B cell (primary cell): Measurements from ENCODE around the gene ARPC4. TPM values are rescaled to one million over a fixed set of nuclear protein-coding genes. Genes with fewer than 3 reads are reported as not detected.

Experiments
- ATAC-seq: fragments of 200-7000 bp; cut with Tn5 transposase; one replicate; pipeline ENCODE4 v1.10.0; 2021; ENCODE audit warnings: low read depth, mild to moderate bottlenecking, moderate number of reproducible peaks, moderate library complexity
- CTCF ChIA-PET: fragments of 350-600 bp; sonication (Branson Sonifier 250); formaldehyde crosslinking; loops from one replicate; lab custom pipeline; 2021; ENCODE audit warnings: antibody characterized with exemption, inconsistent platforms; lab: Charles Lee
- POLR2A ChIA-PET: fragments of 350-600 bp; sonication (Branson Sonifier 250); formaldehyde crosslinking; loops from one replicate; lab custom pipeline; 2021; ENCODE audit warnings: antibody characterized with exemption; lab: Charles Lee
- DNase-seq: peaks from one replicate; pipeline ENCODE4 v3.0.0; 2013
- H2AFZ ChIP-seq: 2 replicates; pipeline ENCODE4 v1.6.1; 2012; ENCODE audit warnings: mild to moderate bottlenecking, low read depth, low read length; ENCODE audit not compliant: insufficient read depth, poor library complexity, severe bottlenecking
- H3K27ac ChIP-seq, 2 donors: 1 replicate in 1 of 2; 2 replicates in 1 of 2; pipeline ENCODE4 v1.5.1; 2012 to 2013; ENCODE audit warnings: low read length in 2 of 2, mild to moderate bottlenecking in 2 of 2, moderate library complexity in 1 of 2
- H3K27me3 ChIP-seq, 4 experiments: fragments of 200-600 bp in 1 of 4; sonication (generic) in 1 of 4; replicated peaks in 1 of 4; 1 replicate in 2 of 4; 2 replicates in 2 of 4; pipeline versions ENCODE4 v1.6.1 to v1.7.0; 2013 to 2016; ENCODE audit warnings: low read length in 3 of 4, mild to moderate bottlenecking in 2 of 4, mixed read lengths in 1 of 4, moderate library complexity in 1 of 4; ENCODE audit not compliant: insufficient read depth in 4 of 4, control insufficient read depth in 3 of 4; ENCODE audit errors: control extremely low read depth in 1 of 4
- H3K36me3 ChIP-seq, 2 experiments: replicated peaks in 1 of 2; 1 replicate in 1 of 2; 2 replicates in 1 of 2; pipeline versions ENCODE4 v1.6.1 to v1.7.1; 2013; ENCODE audit warnings: low read length in 1 of 2; ENCODE audit not compliant: insufficient read depth in 2 of 2, control insufficient read depth in 1 of 2; ENCODE audit errors: control extremely low read depth in 1 of 2, extremely low read depth in 1 of 2
- H3K4me1 ChIP-seq, 2 donors: fragments of 200-600 bp in 1 of 2; sonication (generic) in 1 of 2; 1 replicate in 1 of 2; 2 replicates in 1 of 2; pipeline versions ENCODE4 v1.5.1 to v1.6.1; 2013 to 2017; ENCODE audit warnings: low read length in 2 of 2; ENCODE audit not compliant: control insufficient read depth in 2 of 2, insufficient read depth in 2 of 2
- H3K4me2 ChIP-seq: replicated peaks from 2 replicates; pipeline ENCODE3; 2012; ENCODE audit warnings: mild to moderate bottlenecking, low read depth, low read length; ENCODE audit not compliant: poor library complexity, severe bottlenecking
- H3K4me3 ChIP-seq, 5 experiments: fragments of 200-600 bp in 1 of 5; sonication (generic) in 1 of 5; 1 replicate in 3 of 5; 2 replicates in 2 of 5; pipeline versions ENCODE4 v1.5.1 to v1.7.0; 2011 to 2016; ENCODE audit warnings: low read length in 4 of 5, mild to moderate bottlenecking in 4 of 5, low read depth in 2 of 5, control low read depth in 1 of 5, moderate library complexity in 1 of 5; ENCODE audit not compliant: insufficient read depth in 1 of 5; ENCODE audit errors: control extremely low read depth in 1 of 5, extremely low read depth in 1 of 5
- H3K79me2 ChIP-seq: fragments of 200-600 bp; sonication (generic); one replicate; pipeline ENCODE4 v1.6.0; 2016; ENCODE audit warnings: low read length; ENCODE audit not compliant: control insufficient read depth, insufficient read depth
- H3K9ac ChIP-seq: fragments of 200-600 bp; sonication (generic); 2 replicates; pipeline ENCODE4 v1.6.1; 2017; ENCODE audit warnings: mild to moderate bottlenecking, low read length, moderate library complexity
- H3K9me3 ChIP-seq, 3 donors: one replicate each; pipeline versions ENCODE4 v1.6.1 to v1.7.1; 2013; ENCODE audit warnings: low read length in 2 of 3; ENCODE audit not compliant: control insufficient read depth in 2 of 3, insufficient read depth in 1 of 3; ENCODE audit errors: control extremely low read depth in 1 of 3
- H4K20me1 ChIP-seq: 2 replicates; pipeline ENCODE4 v1.6.0; 2012; ENCODE audit warnings: mild to moderate bottlenecking, low read length; ENCODE audit not compliant: insufficient read depth, control insufficient read depth, poor library complexity, severe bottlenecking
- H3K27ac Mint-ChIP-seq: one replicate; pipeline ENCODE4 v1.8.0; 2021; ENCODE audit warnings: mixed read lengths
- H3K27me3 Mint-ChIP-seq: one replicate; pipeline ENCODE4 v1.8.0; 2021; ENCODE audit warnings: mixed read lengths
- H3K4me1 Mint-ChIP-seq: one replicate; pipeline ENCODE4 v1.8.0; 2021; ENCODE audit warnings: mixed read lengths
- H3K4me3 Mint-ChIP-seq: one replicate; pipeline ENCODE4 v1.8.0; 2021; ENCODE audit warnings: mixed read lengths
- H3K9me3 Mint-ChIP-seq: one replicate; pipeline ENCODE4 v1.8.0; 2022; ENCODE audit warnings: mixed read lengths; ENCODE audit not compliant: insufficient read depth
- CTCF ChIP-seq: fragments of 200-600 bp; IDR thresholded peaks from one replicate; pipeline ENCODE4 v1.8.0; 2022; ENCODE audit warnings: antibody characterized with exemption, mild to moderate bottlenecking
- EZH2 ChIP-seq: IDR thresholded peaks from 2 replicates; pipeline ENCODE4 v1.6.1; 2012; ENCODE audit warnings: borderline replicate concordance, low read depth, mild to moderate bottlenecking, moderate library complexity, low read length; ENCODE audit not compliant: insufficient read depth, poor library complexity, severe bottlenecking
- WGBS: methylation state at CpG from one replicate; pipeline ENCODE4 v1.1.5; 2013; ENCODE audit warnings: missing lambda C conversion rate; ENCODE audit not compliant: insufficient coverage; 5-methylcytosine and 5-hydroxymethylcytosine counted together
- intact Hi-C: fragments of 100-400 bp; cut with micrococcal nuclease; formaldehyde crosslinking; loops from one replicate; pipeline ENCODE4 v1.10.0; 2022
- polyA plus RNA-seq: library from polyadenylated mRNA; depleted of rRNA; stranded (reverse); fragments of >200 nt; gene quantifications from 2 replicates; pipeline ENCODE4 v1.2.3, GENCODE V29; 2012
- total RNA-seq, 2 donors: library from RNA; stranded (reverse); fragments of 120-200 nt in 1 of 2; gene quantifications; 1 replicate in 1 of 2; 2 replicates in 1 of 2; pipeline versions ENCODE4 v1.2.3 to v1.2.4, GENCODE V29; 2013 to 2022

ARPC4 gene
- total and polyA plus RNA-seq, 2 donors (not counting 1 experiment from before 2014, with no cell fraction given), result 110 to 174 TPM

DNA sequence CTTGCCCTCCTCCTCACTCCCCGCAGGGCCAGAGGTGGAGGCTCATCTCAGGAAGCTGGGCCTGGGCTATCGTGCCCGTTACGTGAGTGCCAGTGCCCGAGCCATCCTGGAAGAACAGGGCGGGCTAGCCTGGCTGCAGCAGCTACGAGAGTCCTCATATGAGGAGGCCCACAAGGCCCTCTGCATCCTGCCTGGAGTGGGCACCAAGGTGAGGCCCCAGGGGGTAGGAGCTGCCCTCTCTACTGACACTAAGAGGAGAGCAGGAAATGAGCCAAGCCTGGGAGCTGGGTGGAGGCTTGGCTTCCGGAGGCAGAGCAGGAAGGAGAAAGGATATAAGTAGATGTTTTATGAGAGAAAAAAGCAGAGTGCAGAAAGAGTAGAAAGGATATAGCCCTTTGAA is 38.2 kb upstream of the ARPC4 start:
- Histone ChIP-seq H3K27me3 (no peaks in the 10 kb centered on the region), H3K9ac (no peak overlapping the region), H3K36me3 (peaks cover 4 to 59% of the 10 kb centered on the region in 2 experiments), H3K27ac (no peak overlapping the region), H3K4me3 (no peak overlapping the region), H4K20me1 (peaks cover 13% of the 10 kb centered on the region), H2AFZ (no peak overlapping the region), H3K4me2 (no peak overlapping the region), H3K79me2 (peaks cover 28% of the 10 kb centered on the region), H3K4me1 (peaks cover 28 to 29% of the 10 kb centered on the region in 2 donors), H3K9me3 (no peaks in the 10 kb centered on the region)
- TF ChIP-seq EZH2 (no peak), CTCF (no peak)
- ATAC-seq, result no peak
- 92% methylated on average over 7 of the region's 8 CpGs for WGBS
- CTCF ChIA-PET, result no interaction called here
- Mint-ChIP-seq H3K4me3 (no peak overlapping the region), H3K27ac (no peak overlapping the region), H3K27me3 (no peaks in the 10 kb centered on the region), H3K9me3 (no peaks in the 10 kb centered on the region), H3K4me1 (peaks cover 41% of the 10 kb centered on the region)
- POLR2A ChIA-PET, result interaction anchor here (1.0 kb wide), 1 partner anchor 12 kb away, joined by 5 read pairs; no protein-coding TSS in a partner anchor
- no peak for DNase-seq
- intact Hi-C loops, result loop anchor here (10.0 kb wide), 1 partner anchor 230 kb away; the partner anchor contains the start of gene EMC3

DNA sequence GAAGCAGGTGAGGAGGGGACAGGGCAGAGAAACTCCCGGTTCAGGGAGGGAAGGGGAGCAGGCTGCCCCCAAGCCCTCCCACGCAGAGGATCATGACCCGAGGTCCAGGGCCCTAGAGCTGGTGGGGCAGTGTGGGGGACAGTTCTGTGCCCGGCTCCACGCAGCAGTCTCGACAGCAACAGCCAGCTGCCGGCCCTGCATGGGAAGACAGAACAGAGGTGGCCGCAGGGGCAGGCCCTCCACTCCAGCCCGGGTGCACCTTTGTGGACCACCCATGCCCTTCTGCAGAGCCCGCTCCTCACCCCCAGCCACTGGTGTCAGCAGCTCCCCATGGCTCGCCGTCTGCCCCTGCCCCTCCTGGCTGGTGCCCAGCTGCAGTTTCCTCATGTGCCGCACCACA is 35.5 kb upstream of the ARPC4 start:
- Mint-ChIP-seq H3K9me3 (no peaks in the 10 kb centered on the region), H3K4me1 (peaks cover 14% of the 10 kb centered on the region), H3K27me3 (no peaks in the 10 kb centered on the region), H3K4me3 (no peak overlapping the region), H3K27ac (no peak overlapping the region)
- no peak overlapping the region for H3K27ac ChIP-seq
- peaks cover 0 to 3% (median 0%) of the 10 kb centered on the region in 3 donors for H3K9me3 ChIP-seq
- POLR2A ChIA-PET, result no interaction called here
- no peak overlapping the region for H3K9ac ChIP-seq
- intact Hi-C loops, result loop anchor here (10.0 kb wide), 1 partner anchor 227 kb away; the partner anchor contains the start of gene EMC3
- peaks cover 6% of the 10 kb centered on the region in 2 donors for H3K4me1 ChIP-seq
- ATAC-seq (no peak), DNase-seq (no peak)
- no peak overlapping the region for H3K4me2 ChIP-seq
- H3K27me3 ChIP-seq, result no peaks in the 10 kb centered on the region
- CTCF ChIA-PET, result no interaction called here
- WGBS, result 96% methylated on average over 13 of the region's 13 CpGs
- no peak overlapping the region for H2AFZ ChIP-seq
- H3K36me3 ChIP-seq, result peaks cover 4 to 62% of the 10 kb centered on the region in 2 experiments
- H3K4me3 ChIP-seq, result no peak overlapping the region
- peaks cover 12% of the 10 kb centered on the region for H3K79me2 ChIP-seq
- TF ChIP-seq EZH2 (no peak), CTCF (no peak)
- H4K20me1 ChIP-seq, result peaks cover 13% of the 10 kb centered on the region
